HG03432 (cell line): ENCODE results near the gene DEPDC7.
A peak's percentile ranks its signal among the peaks of the same experiment; 100 is the strongest.

Experiments
- ATAC-seq: cut with Tn5 transposase; IDR thresholded peaks from one replicate; pipeline ENCODE4 v1.9.1; 2021; ENCODE audit warnings: mild to moderate bottlenecking, moderate library complexity; ENCODE audit not compliant: unreplicated experiment

The DEPDC7 gene

DNA sequence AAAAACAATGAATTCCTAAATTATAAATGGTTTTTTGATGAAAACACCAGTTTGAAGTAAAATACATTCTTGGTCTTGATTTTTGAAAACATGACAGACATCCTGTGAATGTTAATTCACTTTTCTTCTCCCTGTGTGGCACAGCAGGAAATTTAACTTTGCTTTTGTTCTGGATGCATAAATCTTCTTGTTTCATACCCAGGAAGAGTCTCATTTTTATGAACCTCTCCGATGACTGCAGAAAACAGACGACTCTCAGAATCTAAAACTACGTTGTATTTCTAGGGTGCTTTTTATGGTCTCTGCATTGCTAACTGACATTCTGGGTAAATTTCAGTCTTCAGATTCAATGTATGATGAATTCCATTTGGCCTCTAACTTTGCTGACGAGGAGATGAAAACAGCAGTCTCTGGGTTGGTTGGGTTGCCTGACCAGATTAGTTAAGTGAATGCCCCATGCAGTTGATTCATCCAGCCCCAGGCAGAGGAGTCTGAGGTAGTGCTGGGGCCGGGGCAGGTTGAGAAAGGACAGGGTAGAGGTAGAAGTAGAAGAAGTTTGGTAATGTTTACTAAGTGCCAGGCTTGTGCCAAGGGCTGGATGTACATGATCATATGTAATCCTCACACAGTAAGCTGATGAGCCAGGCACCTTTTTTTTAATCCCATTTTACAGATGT, 43.8 kb downstream of the DEPDC7 start:
- ATAC-seq = no peak

- ATAC-seq = no peak
Observed at GRCh38 chr11:33060271-33060670, 44.6 kb downstream of the DEPDC7 start.

DNA sequence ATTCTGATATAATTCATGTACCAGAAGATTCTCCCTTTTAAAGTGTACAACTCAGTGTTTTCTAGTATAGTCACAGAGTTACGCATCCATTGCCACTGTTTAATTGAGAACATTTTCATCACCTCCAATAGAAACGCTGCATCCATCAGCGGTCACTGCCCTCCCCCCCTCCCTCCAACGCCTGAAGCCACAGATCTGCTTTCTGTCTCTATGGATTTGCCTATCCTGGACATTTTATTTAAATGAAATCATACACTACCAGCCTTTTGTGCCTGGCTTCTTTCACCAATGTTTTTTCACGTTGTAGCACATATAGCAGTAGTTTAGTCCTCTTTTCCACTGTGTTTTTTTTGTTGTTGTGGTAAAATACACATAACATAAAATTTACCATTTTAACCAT, 46.5 kb downstream of the DEPDC7 start:
- no peak for ATAC-seq

DNA sequence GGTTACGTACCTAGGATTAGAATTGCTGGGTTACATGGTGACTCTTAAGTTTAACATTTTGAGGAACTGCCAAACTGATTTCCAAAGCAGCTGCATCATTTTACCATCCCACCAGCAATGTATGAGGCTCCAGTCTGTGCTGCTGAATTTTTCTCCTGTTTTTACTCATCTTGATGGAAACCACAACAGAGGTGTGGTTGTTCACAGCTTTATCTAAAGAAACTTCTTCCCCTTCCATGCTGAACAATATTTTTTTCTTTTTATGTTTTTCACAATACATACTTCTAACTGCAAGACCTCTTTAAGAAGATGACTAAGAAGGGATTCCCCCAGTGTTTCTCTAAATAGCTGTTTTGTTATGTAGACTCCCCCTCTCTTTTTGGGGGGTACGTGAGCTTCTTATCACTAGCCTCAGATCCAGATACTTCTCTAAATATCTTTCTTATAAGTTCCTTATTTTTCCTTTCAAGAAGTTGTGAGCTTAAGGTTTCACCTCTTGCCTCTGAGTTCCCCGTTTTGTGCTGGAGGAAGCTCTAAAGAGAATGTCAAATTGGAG, 47.7 kb downstream of the DEPDC7 start:
- peak; percentile 67 for ATAC-seq

DNA sequence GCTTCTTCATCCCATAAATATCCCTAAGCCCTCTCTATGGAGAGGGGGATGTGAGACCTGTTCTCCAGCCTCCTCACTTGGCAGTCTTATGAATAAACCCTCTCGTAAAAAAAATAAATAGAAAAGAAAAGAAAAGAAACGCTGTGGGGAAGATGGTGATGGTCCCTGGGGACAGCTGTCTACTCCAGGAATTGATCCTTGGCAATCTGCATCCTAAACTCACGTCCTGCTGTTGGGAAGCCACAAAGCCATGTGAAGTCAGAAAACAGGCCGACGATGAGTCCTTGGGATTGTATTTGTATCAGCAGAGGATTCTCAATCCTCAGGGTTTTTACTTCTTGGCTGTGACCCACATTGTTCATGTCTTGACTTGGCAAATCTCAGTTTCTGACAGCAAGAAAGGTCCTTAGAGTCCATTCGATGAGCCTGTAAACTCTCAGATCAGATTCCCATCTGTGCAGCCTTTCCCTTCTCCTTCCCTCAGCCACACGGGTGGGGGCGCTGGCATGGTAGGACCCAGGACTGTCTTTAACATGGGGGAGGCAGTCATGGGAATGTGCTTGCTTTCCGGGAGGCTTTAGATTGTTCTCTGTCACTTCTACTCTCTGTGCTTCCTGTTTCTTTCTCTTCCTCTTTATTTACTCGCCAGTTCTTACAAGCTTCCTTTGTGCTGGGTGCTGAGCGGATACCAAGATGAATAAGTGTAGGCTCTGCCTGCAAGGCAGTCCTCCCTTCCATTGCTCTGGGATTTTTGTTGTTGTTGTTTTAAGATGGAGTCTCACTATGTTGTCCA, 48.6 kb downstream of the DEPDC7 start:
- no peak for ATAC-seq

DNA sequence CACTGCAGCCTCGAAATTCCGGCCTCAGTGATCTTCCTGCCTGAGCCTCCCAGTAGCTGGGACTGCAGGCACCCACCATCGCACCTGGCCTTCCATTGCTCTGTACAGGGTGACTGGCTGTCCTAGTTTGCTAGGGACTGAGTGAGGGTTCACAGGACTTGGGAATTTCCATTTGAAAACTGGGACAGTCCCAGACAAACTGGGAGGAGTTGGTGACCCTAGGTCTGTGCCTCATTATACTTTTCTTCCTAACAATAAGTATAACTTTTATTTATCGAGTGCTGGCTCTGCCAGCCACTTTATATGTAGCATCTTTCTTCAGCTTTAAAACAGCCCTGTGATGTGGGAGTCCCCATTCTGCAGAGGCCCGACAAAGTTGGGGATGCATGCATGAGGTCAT, 49.2 kb downstream of the DEPDC7 start:
- no peak for ATAC-seq

DNA sequence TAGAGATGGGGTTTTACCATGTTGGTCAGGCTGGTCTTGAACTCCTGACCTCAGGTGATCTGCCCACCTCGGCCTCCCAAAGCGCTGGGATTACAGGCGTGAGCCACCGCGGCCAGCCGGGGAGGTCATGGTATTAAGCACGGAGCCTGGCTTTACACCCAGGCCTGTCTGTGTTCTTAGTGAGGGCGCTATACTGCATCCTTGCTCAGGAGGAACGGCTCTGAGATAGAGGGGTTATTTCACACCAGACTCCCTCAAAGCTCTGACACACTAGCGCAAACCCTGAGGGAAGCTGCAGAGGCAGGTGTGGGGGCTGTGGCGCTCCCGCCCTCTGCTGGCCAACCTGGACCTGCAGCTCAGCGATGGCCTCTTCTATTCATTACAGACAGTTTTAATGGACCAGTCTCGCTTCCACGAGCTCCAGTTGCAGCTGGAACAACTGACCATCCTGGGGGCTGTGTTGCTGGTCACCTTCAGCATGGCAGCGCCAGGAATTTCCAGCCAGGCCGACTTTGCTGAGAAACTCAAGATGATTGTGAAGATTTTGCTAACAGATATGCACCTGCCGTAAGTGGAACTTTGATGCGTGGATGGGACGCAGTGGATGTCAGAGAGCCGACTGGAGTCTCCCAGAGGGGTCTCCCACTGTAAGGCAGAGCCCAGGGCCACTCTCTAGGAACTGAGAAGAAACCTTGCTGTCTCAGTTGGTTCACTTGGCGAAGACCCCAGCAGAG, 49.9 kb downstream of the DEPDC7 start:
- ATAC-seq = peak; percentile 49

DNA sequence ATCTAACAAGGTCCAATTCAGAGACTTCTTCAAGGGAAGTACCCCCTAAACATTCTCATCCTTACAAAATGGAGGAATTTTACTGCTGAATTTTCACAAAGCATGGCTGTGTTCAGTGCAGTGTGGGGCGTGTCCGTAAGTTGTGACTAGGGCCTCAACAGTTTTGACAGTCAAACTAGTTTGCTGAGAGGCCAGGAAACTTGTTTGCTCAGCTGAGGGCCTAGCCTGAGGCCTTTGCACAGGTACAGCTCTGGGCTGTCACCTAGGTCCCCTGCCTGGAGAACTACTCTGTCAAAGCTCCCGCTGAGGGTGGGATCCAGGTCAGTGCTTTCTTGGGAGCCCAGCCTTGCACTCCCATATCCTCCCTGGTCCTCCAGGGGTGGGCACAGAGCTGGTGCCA, 51.6 kb downstream of the DEPDC7 start:
- ATAC-seq = no peak

GRCh38 chr11:33068611-33069340, 53.1 kb downstream of the DEPDC7 start:
- ATAC-seq = no peak

- no peak for ATAC-seq
Observed at GRCh38 chr11:33072465-33072864, 56.8 kb downstream of the DEPDC7 start.
